Measurements from ENCODE around the gene SOX6. TPM values are rescaled to one million over a fixed set of nuclear protein-coding genes. Genes with fewer than 3 reads are reported as not detected.

Gene SOX6
- total RNA-seq, 1 donor from 2014 or later, result 19.6 TPM

DNA sequence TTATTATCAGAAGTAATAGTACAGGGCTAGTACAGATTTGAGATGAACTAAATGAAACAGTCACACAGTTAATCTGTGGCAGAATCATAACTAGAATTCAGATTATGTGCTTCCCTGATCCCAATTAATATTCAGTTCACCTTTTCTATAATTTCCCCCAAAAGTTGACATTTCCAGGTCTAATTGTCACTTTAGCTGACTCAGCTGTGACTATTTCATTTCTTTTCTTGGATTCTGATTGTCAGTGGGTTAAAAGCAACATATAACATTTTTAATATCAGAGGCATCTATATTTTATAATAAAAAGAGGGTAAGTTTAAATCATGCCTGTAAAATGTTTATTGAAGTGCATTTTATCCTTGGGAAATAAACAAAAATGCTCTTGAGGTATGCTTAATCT lies 28.8 kb upstream of the SOX6 start:
- peaks cover 18% of the 10 kb centered on the region for H3K27me3 Mint-ChIP-seq (ENCODE audit: low read depth)
- H3K9me3 Mint-ChIP-seq, result no peaks in the 10 kb centered on the region
- DNase-seq (ENCODE audit: low read depth, low spot score), result no peak
- TF ChIP-seq, protein P1, sequence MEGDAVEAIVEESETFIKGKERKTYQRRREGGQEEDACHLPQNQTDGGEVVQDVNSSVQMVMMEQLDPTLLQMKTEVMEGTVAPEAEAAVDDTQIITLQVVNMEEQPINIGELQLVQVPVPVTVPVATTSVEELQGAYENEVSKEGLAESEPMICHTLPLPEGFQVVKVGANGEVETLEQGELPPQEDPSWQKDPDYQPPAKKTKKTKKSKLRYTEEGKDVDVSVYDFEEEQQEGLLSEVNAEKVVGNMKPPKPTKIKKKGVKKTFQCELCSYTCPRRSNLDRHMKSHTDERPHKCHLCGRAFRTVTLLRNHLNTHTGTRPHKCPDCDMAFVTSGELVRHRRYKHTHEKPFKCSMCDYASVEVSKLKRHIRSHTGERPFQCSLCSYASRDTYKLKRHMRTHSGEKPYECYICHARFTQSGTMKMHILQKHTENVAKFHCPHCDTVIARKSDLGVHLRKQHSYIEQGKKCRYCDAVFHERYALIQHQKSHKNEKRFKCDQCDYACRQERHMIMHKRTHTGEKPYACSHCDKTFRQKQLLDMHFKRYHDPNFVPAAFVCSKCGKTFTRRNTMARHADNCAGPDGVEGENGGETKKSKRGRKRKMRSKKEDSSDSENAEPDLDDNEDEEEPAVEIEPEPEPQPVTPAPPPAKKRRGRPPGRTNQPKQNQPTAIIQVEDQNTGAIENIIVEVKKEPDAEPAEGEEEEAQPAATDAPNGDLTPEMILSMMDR (conservative IDR thresholded peaks at IDR 0.05), result no peak
- peaks cover 10% of the 10 kb centered on the region for H3K4me1 Mint-ChIP-seq
- no peak overlapping the region for H3K27ac Mint-ChIP-seq (ENCODE audit: unreplicated experiment)
- no peak overlapping the region for H3K4me3 Mint-ChIP-seq
- no peaks in the 10 kb centered on the region for H3K36me3 Mint-ChIP-seq (ENCODE audit: low read depth)

DNA sequence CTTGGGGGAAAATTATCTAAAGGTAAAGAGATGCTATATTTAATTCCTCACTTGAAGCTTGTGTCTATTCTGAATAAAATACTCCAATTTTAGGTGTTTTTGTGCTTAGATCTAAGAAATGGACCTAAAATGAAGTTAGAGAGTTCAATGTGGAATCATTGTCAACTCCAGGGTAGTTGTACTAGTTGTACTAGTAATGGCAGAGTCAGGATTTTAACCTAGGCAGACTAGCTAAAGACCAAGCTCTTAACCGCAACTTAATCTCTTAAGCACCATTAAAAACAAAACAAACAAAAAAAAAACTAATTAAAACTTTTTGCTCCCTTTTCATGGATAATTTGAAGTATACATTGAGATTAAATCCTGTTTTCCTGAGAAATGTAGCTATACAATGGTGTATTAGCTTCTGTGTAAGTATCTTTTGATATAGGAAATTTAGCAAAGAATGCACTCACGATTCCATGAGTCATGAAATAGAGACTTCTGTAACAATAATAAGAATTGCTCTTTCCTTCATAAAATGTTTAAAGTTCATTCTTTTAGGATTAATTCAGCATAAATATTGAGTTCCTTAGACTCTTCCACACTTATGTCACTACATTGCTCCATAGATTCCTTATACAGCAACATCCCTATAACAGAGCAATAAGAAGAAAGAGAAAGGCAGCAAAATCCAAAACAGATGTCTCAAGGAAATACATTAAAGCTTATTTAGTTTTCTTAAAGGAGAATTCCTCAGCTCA lies 26.5 kb upstream of the SOX6 start:
- peaks cover 18% of the 10 kb centered on the region for H3K27me3 Mint-ChIP-seq (ENCODE audit: low read depth)

DNA sequence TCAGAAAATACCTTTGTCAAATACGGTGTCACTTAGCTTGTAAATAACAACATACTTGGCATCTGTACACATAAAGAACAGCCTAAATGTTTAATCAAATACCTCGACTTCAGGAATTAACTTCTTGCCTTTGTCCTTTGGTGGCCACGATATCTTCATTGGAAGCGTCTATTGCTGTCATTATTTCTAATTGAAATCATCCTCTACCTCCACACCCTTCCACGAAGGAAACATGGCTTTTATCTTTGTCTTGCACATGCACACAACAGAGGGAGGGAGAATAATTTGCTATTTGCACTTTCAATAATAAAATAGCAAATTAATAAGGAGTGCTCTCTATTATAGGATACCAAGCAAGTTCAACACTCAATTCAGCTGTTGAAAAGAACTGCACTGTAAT lies 25.8 kb upstream of the SOX6 start:
- DNase-seq (ENCODE audit: low read depth, low spot score), result no peak
- Mint-ChIP-seq H3K4me3 (no peak overlapping the region), H3K4me1 (peaks cover 10% of the 10 kb centered on the region), H3K27ac (ENCODE audit: unreplicated experiment) (no peak overlapping the region), H3K27me3 (ENCODE audit: low read depth) (peaks cover 18% of the 10 kb centered on the region), H3K36me3 (ENCODE audit: low read depth) (no peaks in the 10 kb centered on the region), H3K9me3 (no peaks in the 10 kb centered on the region)
- TF ChIP-seq, protein P1 (conservative IDR thresholded peaks at IDR 0.05), result no peak

More for the DNA sequence above, 26.5 kb upstream of the SOX6 start:
- H3K27ac Mint-ChIP-seq (ENCODE audit: unreplicated experiment), result no peak overlapping the region
- no peak for DNase-seq (ENCODE audit: low read depth, low spot score)
- H3K9me3 Mint-ChIP-seq, result no peaks in the 10 kb centered on the region
- no peaks in the 10 kb centered on the region for H3K36me3 Mint-ChIP-seq (ENCODE audit: low read depth)
- TF ChIP-seq, protein P1 (conservative IDR thresholded peaks at IDR 0.05), result no peak
- peaks cover 10% of the 10 kb centered on the region for H3K4me1 Mint-ChIP-seq
- H3K4me3 Mint-ChIP-seq, result no peak overlapping the region

DNA sequence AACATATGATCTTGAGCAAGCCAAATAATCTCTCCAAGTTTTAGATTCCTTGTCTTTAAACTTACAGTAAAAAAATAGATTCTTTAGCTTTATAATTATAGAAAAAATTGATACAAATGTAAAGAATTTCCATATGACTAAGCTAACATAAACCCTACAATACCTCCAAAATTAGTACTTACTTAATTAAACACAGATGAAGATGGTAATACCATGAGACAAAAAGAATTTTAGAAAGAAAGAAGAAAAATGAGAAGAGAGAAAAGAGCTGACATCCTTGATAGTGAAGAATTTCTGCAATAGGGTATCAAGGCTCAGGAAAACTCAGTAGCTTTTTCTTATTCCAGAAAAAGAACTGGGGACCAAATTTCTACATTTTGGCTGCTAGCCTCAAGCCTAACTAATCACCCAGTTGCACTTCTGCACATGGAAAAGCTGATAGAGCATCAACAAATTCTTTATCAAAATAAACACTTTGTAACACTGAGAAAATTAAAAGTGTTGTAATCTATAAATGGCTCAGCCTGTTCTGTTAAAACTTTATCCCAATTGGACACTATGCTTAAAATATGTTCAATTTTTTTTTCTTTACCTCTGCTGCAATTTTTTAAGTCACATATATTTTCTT lies 24.7 kb upstream of the SOX6 start:
- Mint-ChIP-seq H3K27ac (ENCODE audit: unreplicated experiment) (no peak overlapping the region), H3K9me3 (no peaks in the 10 kb centered on the region), H3K4me1 (peaks cover 9% of the 10 kb centered on the region), H3K4me3 (no peak overlapping the region), H3K36me3 (ENCODE audit: low read depth) (no peaks in the 10 kb centered on the region), H3K27me3 (ENCODE audit: low read depth) (peaks cover 18% of the 10 kb centered on the region)
- no peak for DNase-seq (ENCODE audit: low read depth, low spot score)
- TF ChIP-seq, protein P1 (conservative IDR thresholded peaks at IDR 0.05), result no peak

DNA sequence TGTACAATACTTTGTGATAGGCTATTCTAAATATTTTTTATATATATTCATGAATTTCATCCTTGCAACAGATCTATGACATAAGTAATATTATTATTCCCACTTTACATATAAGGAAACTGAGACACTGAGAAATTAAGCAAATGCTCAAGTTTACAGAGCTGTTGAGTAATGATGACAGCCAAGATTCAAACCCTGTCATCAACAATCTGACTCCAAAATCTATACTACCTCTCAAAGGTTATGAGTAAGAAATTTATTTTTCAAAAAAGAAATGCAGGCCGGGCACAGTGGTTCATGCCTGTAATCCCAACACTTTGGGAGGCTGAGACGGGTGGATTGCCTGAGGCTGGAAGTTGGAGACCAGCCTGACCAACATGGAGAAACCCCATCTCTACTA lies 22.6 kb upstream of the SOX6 start:
- H3K4me3 Mint-ChIP-seq, result no peak overlapping the region
- H3K9me3 Mint-ChIP-seq, result peaks cover 2% of the 10 kb centered on the region
- peaks cover 4% of the 10 kb centered on the region for H3K4me1 Mint-ChIP-seq
- no peak overlapping the region for H3K27ac Mint-ChIP-seq (ENCODE audit: unreplicated experiment)
- peaks cover 18% of the 10 kb centered on the region for H3K27me3 Mint-ChIP-seq (ENCODE audit: low read depth)
- TF ChIP-seq, protein P1 (conservative IDR thresholded peaks at IDR 0.05), result no peak
- DNase-seq (ENCODE audit: low read depth, low spot score), result no peak
- H3K36me3 Mint-ChIP-seq (ENCODE audit: low read depth), result peaks cover 5% of the 10 kb centered on the region

All from neural crest cell (in vitro differentiated cells).